Measurements from ENCODE around the gene ZCCHC17.
"Not testable (repeated sequence)": the region's sequence is repeated elsewhere in the genome, so short reads cannot be mapped to it uniquely, and the experiment has no call there.

The ZCCHC17 gene

GRCh38 chr1:31296486-31297276 lies at the start of gene ZCCHC17, which contains the start of gene SNRNP40:
ZCCHC17 (plus strand) TSS chr1:31297032; CDS start chr1:31310099, 13,067 bp downstream.
SNRNP40 (minus strand) TSS chr1:31296788; CDS start chr1:31296751, 37 bp downstream.
- DNase-seq (ENCODE audit: low spot score), result peak; percentile 97

GRCh38 chr1:31248276-31248675 lies 48.6 kb upstream of the ZCCHC17 start:
- DNase-seq (ENCODE audit: low spot score), result no peak

GRCh38 chr1:31249854-31250253 lies 47.0 kb upstream of the ZCCHC17 start:
- DNase-seq (ENCODE audit: low spot score), result no peak

- no peak for DNase-seq (ENCODE audit: low spot score)
Observed at GRCh38 chr1:31257213-31257612, 39.6 kb upstream of the ZCCHC17 start.

GRCh38 chr1:31258581-31258980 lies 38.3 kb upstream of the ZCCHC17 start:
- DNase-seq (ENCODE audit: low spot score), result no peak

- no peak for DNase-seq (ENCODE audit: low spot score)
Observed at GRCh38 chr1:31259746-31260145, 37.1 kb upstream of the ZCCHC17 start.

GRCh38 chr1:31261916-31262315 lies 34.9 kb upstream of the ZCCHC17 start:
- no peak for DNase-seq (ENCODE audit: low spot score)

GRCh38 chr1:31262393-31262792 lies 34.4 kb upstream of the ZCCHC17 start:
- DNase-seq (ENCODE audit: low spot score), result not testable (repeated sequence)

GRCh38 chr1:31263408-31263807 lies 33.4 kb upstream of the ZCCHC17 start:
- DNase-seq (ENCODE audit: low spot score), result no peak

GRCh38 chr1:31264790-31265386 lies 31.9 kb upstream of the ZCCHC17 start:
- DNase-seq (ENCODE audit: low spot score), result no peak

- DNase-seq (ENCODE audit: low spot score), result no peak
Observed at GRCh38 chr1:31266547-31266946, 30.3 kb upstream of the ZCCHC17 start.

GRCh38 chr1:31272369-31272768 lies 24.5 kb upstream of the ZCCHC17 start:
- no peak for DNase-seq (ENCODE audit: low spot score)

- no peak for DNase-seq (ENCODE audit: low spot score)
Observed at GRCh38 chr1:31273619-31274018, 23.2 kb upstream of the ZCCHC17 start.

- not testable (repeated sequence) for DNase-seq (ENCODE audit: low spot score)
Observed at GRCh38 chr1:31282426-31282825, 14.4 kb upstream of the ZCCHC17 start.

- DNase-seq (ENCODE audit: low spot score), result not testable (repeated sequence)
Observed at GRCh38 chr1:31287791-31288190, 9.0 kb upstream of the ZCCHC17 start.

- no peak for DNase-seq (ENCODE audit: low spot score)
Observed at GRCh38 chr1:31289021-31289420, 7.8 kb upstream of the ZCCHC17 start.

GRCh38 chr1:31295874-31296485 lies 852 bp upstream of the ZCCHC17 start:
- no peak for DNase-seq (ENCODE audit: low spot score)

GRCh38 chr1:31297277-31298247 lies 730 bp downstream of the ZCCHC17 start:
- no peak for DNase-seq (ENCODE audit: low spot score)

GRCh38 chr1:31299365-31299764 lies 2.5 kb downstream of the ZCCHC17 start:
- no peak for DNase-seq (ENCODE audit: low spot score)

GRCh38 chr1:31300193-31300592 lies 3.4 kb downstream of the ZCCHC17 start:
- DNase-seq (ENCODE audit: low spot score), result no peak

- DNase-seq (ENCODE audit: low spot score), result no peak
Observed at GRCh38 chr1:31302709-31303441, 6.0 kb downstream of the ZCCHC17 start.
